ENCODE data around the gene NDST4.

The NDST4 gene

GRCh38 chr4:114907568-114907967 is 205.9 kb downstream of the NDST4 start:
- no peak for DNase-seq (ENCODE audit: low read depth)

DNA sequence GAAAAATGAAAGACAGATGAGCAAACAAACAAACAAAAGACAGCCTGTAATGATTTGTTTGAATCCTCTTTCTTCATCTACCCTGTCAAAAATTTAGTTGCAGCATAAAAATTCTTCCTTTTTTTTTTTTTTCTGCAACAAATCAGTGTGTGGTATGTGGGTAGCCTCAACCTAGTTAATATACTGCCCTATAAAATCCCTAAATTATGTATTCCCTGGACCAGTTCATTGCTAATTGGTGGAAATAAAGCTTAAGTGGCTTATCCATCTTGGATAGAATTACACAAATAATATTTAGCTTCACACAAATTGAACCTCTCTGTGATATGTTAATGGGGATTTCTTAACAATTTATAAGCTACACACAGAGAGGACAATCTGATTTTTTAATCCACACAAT is 208.4 kb downstream of the NDST4 start:
- no peak for DNase-seq (ENCODE audit: low read depth)

DNA sequence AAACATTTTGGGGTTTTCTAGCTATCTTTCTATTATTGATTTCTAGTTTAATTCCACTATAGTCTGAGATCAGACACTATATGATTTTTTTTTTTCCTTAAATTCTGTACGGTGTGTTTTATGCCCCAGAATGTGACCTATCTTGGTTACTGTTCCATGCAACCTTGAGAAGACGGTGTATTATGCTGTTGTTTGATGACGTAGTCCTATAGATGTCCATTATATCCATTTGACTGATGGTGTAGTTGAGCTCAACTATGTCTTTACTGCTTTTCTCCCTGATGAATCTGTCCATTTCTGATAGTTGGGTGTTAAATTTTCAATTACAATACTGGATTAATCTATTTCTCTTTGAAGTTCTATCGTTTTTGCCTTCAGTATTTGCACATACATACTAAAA is 212.5 kb downstream of the NDST4 start:
- no peak for DNase-seq (ENCODE audit: low read depth)

- DNase-seq (ENCODE audit: low read depth), result no peak
Measured at GRCh38 chr4:114890773-114891172, 222.6 kb downstream of the NDST4 start.

- DNase-seq (ENCODE audit: low read depth), result no peak
Measured at GRCh38 chr4:114886761-114887160, 226.7 kb downstream of the NDST4 start.

DNA sequence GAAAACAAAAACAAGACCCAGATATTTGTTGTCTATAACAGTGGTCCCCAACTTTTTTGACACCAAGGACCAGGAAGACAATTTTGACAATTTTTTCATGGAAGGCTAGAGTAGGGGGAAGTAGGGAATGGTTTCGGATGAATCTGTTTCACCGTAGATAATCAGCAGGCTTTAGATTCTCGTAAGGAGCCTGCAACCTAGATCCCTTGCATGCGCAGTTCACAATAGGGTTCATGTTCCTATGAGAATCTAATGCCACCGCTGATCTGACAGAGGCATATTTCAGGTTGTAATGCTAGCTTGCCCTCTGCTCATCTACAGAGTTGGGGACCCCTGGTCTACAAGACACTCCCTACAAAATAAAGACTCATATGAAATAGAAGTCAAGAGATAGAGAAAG is 229.8 kb downstream of the NDST4 start:
- DNase-seq (ENCODE audit: low read depth), result no peak

DNA sequence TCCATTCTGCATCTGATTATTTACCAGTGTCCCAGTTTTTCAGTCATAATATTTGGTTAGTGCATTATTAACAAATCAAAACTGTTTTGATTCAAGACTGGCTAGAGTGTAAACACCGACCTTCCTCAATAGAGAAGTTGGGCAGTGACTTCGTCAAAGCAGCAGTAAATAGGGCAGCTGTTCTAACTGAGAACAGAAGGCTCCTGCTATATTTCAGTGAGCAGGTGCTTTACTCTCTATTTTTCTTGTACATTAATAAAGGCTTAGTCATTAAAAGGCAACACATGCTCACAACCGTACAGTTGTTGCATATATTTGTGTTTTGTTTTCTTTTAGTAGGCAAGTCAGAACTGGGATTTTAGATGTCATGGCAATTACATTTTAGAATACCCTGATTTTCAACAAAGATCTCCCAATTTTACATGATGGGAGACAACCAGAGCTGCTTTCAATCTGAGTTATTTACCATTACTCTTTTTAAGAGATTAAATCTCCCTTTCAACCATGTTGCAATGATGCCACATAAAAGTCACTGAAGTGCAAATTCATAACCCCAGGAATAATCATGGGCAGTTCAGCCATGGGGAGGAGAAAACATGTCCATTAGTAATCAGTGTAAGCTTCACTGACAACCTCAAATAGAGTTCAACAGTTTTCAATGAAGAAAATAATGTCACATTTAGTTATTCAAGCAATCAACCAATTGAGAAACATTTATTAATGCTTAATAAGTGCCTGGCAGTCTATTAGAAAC is 233.3 kb downstream of the NDST4 start:
- no peak for DNase-seq (ENCODE audit: low read depth)

GRCh38 chr4:114875630-114876029 is 237.8 kb downstream of the NDST4 start:
- no peak for DNase-seq (ENCODE audit: low read depth)

- no peak for DNase-seq (ENCODE audit: low read depth)
Measured at GRCh38 chr4:114874321-114874720, 239.1 kb downstream of the NDST4 start.

DNA sequence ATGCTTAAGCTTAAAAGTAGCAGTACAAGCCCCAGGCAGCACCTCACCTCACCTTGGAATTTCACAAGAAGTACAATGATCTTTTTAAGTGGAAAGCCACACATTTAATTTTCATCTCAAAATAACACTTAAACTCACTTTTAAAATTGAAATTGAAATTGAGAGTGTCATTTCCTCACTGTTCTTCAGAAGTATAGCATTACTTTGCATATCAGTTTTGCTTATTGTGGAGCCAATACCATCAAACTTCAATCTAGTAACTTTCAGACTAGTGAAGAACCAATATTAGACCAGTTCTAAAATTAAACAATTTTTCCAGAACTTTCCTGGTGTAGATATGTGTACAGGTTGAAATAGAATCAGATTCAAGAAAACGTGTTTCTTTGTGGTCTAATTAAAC is 242.4 kb downstream of the NDST4 start:
- DNase-seq (ENCODE audit: low read depth), result no peak

DNA sequence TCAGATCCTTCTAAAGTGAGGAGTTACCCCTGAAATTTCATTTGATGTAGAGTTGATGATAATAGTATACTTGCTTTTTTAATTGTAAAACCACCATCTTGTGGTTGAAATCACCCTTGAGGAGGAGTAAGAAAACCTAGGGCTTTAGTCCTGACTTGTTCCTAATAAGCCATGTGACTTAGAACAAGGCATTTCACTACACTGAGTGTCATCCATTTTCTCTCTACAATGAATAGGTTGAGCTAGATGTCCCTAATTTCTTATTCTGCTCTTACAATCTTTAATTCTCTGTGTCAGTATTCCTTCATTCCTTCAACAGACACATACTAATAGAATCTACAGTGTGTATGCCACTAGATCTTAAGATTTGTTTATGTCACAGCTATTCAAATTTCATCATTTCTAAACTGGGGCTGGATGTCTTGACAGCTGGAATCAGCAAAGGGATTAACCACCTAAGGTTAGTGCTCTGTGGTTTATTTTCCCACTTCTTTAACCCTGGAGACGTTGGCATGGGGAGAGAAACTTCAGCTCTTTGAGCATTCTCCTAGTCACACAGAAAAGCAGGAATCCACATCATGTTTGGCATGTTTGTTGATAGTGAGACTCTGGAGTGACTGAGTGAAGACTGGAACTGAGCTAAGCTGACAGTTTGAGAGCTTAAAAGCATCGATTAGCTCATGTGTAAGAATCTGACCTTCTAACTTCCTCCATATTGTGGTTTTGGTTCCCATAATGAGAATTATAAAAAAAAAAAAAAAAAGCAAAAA is 246.3 kb downstream of the NDST4 start:
- DNase-seq (ENCODE audit: low read depth), result no peak

- no peak for DNase-seq (ENCODE audit: low read depth)
Measured at GRCh38 chr4:114864060-114864459, 249.4 kb downstream of the NDST4 start.

DNA sequence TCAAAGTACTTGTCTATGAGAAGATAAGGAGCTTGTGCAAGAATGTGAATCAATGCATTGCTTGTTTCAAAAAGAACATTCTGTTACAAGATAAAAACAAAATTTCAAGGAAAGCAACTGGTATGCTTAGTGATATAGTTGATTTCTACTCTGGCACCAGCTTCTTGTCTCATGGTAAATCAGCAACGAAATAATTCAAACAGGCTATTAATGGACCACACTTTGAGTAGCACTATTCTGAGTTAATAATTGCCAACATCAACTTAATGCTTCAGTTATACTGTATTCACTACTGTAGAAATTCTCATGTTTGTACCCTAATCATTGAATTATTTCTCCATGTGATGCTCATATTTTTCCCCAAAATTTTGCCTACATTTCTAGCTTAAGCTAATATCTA is 252.6 kb downstream of the NDST4 start:
- DNase-seq (ENCODE audit: low read depth), result no peak

DNA sequence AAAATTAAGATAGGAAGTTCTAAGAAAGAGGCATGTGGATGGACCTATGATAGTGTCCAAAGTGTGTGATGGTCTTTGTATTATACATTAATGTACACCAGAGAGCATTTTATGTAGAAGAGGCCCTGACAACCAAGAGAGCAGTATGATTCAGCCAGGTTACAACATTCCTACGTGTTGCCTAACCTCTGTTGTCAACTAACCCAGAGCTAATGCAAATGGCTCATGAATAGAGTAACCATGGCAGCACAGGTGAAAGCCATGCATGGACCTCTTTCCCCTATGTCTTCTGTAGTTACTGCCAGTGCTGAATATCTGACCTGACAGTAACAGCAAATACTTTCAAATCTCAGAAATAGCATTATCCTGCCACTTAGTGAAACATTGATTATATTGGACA is 255.6 kb downstream of the NDST4 start:
- no peak for DNase-seq (ENCODE audit: low read depth)

DNA sequence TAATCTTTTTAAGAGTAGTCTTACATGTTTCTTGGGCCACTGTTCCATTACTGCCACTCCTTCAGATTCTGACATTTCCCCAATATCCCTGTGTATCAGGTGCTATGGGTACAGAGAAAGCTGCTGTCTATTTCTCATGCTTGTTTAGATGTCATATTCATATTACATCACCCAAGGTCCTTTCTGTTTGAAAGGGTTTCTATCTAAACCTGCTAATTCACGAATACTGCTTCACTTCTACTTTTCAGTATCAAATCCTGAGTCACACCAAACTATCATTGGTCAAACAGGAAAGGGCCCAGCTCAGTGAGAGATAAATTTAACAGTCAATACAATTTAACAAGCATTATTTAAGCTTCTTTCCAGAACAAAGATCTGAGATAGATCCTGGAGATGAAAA is 273.4 kb downstream of the NDST4 start:
- DNase-seq (ENCODE audit: low read depth), result no peak

GRCh38 chr4:114830628-114831027 is 282.8 kb downstream of the NDST4 start:
- no peak for DNase-seq (ENCODE audit: low read depth)

GRCh38 chr4:114827651-114828050 is 285.8 kb downstream of the NDST4 start:
- no peak for DNase-seq (ENCODE audit: low read depth)

DNA sequence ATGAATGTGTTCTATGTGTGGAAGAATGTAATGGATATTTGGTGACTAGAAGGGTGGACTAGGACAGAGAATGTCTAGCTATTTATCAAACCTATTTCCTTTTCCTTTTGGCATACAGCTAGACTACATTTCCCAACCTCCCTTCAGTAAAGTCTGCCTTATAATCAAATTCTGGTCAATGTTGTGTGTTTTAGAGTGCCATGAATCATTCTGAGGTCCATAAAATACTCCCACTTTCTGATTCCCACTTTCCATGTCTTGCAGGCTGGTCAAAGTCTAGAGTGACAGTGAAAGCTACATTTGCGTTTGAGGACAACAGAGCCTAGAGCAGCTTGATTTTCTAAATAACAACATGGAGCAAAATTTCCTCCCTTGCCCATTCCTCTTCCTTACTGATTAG is 297.7 kb downstream of the NDST4 start:
- DNase-seq (ENCODE audit: low read depth), result no peak

GRCh38 chr4:114813961-114814360 is 299.5 kb downstream of the NDST4 start:
- DNase-seq (ENCODE audit: low read depth), result no peak

DNA sequence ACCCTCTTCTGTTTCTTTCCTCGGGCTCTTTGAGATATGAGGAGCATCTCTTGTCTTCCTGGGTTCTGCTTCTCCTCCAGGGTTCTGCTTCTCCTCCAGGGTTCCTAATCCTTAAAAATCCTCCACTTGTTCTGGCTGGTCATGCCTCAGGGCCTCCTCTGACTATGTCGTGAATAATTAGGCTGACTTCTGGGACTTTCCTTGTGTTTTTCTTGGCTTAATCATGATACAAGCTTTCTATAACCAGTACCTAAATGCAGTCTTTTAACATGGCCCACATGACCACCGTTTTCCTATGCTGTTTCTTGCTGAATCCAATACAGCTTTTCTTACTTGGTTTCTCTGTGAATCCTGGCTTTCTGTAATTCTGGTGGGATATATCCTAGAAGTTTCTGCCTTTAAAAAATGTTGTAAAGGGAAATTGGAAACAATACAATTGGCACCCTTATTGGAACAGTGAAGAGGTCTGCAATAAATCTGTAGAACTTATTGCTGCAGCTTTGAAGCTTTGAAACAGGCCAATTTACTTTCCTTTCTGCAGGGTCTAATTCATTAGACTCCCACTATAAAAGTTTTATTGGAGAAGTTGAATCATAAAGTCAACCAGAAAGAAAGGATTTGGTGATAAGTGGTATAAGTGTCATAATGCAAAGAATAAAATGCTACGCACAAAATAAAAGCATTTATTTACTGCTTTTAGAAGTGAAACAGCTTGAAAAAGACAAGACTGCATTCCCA is 301.7 kb downstream of the NDST4 start:
- DNase-seq (ENCODE audit: low read depth), result no peak

DNA sequence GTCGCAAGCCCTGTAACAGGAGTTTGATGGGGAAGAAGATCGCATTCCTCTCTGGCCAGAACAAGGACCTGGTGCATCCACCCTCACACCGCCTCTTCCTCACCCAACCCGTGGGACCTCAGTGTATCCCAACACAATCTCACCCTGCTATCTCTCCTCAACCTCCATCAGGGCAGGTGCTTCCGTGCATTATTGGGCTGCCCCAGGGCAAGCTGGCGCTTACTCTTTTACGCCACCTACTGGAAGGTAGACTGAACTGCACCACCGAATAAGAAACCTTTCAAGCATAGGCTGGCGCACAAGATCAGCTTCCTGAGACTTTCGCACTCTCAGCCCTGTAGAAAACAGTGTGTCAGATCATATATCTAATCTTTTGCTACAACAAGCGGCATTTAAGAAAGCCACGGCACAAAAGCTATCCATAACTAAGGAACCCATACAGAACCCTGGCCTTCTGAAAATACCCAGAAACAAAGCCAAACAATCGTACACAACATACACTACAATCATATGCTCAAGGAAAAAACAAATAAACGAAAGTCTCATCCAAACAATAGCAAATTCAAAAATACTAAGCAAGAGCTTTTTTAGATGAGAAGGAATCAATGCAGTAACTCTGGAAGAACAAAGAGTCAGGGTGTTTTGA is 305.5 kb downstream of the NDST4 start:
- DNase-seq (ENCODE audit: low read depth), result no peak

GRCh38 chr4:114807357-114807756 is 306.1 kb downstream of the NDST4 start:
- no peak for DNase-seq (ENCODE audit: low read depth)
